OCI-M2 (cell line): ENCODE measurements around the gene RFTN1.
"Not testable (repeated sequence)": the region's sequence is repeated elsewhere in the genome, so short reads cannot be mapped to it uniquely, and the experiment has no call there.

Experiments used
- DNase-seq: peaks from one replicate; lab custom pipeline; 2025; ENCODE audit not compliant: unreplicated experiment; lab: John Stamatoyannopoulos, UW

The RFTN1 gene

DNA sequence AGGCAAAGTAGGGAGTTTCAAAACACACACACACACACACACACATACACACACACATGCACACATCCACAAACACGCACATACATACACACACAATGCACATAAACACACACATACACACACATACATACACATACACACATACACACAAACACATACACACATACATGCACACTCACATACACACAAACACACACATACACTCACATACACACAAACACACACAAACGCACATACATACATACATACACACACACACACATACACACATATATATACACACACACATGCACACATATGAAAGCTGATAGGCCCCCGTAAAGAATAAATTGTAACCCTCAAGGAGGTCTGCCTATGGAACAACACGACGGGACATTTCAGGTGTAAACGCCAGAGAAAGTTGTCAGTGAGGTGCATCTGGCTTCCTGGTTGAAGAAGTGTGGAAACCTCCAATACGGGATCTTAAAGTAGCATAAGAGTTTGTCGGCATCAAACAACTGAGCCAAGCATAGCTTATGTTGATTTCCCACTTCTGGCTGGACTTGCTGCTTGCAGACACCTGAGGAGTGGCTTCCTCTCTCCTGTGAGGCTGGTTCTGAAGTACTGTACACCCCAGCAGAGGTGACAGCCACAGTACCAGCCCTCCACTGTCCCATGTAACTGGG, 5.8 kb downstream of the RFTN1 start:
- DNase-seq, result no peak

GRCh38 chr3:16506884-16507577, 6.5 kb downstream of the RFTN1 start:
- DNase-seq, result no peak

DNA sequence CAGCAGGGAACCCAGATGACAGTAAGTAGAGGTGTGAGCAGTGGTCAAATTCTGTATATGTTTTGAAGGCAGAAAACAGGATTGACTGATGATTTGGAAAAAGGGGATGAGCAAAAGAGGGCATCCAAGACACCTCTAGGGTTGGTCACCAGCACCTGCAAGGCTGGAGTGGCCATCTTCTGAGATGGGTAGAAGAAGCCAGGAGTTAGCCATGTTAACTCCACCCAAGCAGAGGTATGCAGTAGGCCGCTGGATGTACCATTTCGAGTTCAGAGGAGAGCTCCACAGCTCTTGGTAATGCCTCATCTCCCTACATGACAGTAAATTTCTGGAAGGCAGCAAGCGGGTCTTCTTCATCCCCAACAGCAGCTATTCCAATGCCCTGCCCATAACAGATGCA, 7.0 kb downstream of the RFTN1 start:
- DNase-seq, result no peak

GRCh38 chr3:16504692-16505091, 8.8 kb downstream of the RFTN1 start:
- no peak for DNase-seq

GRCh38 chr3:16504242-16504641, 9.3 kb downstream of the RFTN1 start:
- no peak for DNase-seq

- no peak for DNase-seq
These were observed 10.2 kb downstream of the RFTN1 start for GRCh38 chr3:16503191-16503776.

DNA sequence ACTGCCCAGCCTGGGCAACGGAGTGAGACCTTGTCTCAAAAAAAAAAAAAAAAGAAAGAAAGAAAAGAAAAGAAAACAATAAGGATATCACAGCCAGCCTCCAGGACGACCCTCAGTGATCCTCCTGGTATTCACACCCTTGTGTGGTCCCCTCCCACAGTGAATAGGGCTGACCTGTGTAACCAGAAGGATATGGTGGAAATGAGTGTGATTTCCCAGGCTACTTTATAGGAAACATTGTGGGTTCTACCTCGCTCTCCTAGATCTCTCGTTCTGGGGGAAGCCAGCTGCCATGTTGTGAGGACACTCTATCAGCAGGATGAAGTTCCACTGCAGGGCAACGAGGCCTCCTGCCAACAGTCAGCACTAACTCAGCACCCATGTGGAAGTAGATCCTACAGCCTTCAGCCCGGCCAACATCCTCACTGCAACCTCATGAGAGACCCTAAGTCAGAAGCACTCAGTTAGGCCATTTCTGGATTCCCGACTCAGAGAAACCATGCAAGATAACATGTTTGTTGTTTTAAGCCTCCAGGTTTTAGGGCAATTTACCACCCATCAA, 11.1 kb downstream of the RFTN1 start:
- DNase-seq, result no peak

DNA sequence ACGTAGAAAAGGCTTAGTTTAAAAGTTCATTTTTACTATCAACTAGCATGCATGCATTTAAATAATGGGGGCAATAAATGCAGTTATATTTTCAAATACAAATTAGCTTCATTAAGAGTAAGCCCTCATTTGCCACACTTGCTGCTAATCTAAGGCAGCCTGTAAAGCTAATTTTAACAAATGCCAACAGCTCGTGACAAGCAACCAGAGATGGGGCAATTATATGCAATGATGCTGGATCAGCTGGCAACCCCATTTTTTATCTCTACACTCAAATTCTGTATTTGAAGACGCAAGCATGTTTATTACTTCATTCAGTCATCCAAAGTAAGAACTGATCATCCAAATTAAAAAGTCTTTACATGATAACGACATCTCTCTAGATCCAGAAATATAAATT, 12.1 kb downstream of the RFTN1 start:
- DNase-seq, result no peak

DNA sequence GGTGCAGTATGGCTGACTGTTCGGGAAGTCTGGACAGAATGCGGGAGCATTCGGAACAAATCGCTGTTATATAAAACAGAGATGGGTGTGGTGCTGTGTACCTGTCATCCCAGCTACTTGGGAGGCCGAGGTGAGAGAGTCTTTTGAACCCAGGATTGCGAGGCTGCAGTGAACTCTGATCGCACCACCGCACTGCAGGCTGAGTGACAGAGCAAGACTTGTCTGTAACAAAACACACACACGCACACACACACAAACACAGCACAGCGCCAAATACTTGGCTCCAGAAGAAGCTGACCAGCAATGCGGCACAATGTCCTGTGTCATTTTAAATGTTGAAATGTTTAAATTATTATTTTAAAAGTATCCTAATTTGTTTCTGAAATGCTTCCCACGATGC, 12.6 kb downstream of the RFTN1 start:
- DNase-seq, result no peak

GRCh38 chr3:16500093-16500492, 13.4 kb downstream of the RFTN1 start:
- no peak for DNase-seq

DNA sequence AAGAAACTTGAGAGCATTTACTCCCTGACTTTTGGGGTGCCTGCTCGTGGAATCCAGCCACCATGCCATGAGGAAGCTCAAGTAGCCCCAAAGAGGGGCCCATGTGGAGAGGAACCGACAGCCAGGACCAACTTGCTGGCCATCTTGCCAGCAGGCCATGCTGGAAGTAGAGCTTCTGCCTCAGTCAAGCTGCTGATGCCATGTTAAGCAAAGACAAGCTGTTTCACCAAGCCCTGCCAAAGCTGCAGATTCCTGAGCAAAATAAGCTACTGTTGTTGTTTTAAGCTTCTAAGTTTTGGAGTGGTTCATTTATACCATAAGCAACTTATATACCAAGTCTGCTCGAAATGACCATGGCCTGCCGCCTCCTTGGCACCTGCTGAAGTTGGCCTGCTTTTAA, 14.1 kb downstream of the RFTN1 start:
- DNase-seq, result no peak

- DNase-seq, result no peak
These were observed 15.2 kb downstream of the RFTN1 start for GRCh38 chr3:16498130-16498890.

DNA sequence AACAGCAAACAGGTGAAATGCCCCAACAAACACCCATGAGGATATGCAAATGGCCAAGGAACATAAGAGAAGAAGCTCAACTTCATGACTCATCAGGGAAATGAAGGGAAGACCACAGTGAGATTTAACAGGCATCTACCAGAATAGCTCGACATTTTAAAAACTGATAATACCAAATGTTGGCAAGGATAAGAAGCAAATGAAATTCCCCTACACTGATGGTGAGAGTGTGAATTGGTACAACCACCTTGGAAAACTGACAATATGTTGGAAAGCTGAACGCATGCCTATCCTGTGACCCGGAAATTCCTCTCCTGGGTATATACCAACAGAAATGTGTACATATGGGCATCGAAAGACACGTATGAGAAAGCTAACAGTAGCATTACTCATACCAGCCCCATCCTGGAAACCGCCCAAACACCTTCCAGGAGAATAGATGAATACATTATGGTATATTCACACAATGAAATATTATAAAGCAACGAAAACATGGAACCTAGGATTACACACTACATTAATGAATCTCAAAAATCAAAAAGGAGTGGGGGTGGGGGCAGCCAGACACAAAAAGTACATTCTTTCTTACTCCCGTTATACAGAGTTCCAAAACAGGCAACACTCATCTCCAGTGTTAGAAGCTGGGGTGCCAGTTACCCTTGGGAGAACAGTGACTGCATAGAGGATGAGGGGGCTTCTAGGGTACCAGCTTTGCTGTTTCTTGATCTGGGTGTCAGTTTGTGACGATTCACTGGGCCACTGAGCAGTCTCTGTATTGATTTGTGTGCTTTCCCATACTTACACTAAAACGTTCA, 16.9 kb downstream of the RFTN1 start:
- no peak for DNase-seq

DNA sequence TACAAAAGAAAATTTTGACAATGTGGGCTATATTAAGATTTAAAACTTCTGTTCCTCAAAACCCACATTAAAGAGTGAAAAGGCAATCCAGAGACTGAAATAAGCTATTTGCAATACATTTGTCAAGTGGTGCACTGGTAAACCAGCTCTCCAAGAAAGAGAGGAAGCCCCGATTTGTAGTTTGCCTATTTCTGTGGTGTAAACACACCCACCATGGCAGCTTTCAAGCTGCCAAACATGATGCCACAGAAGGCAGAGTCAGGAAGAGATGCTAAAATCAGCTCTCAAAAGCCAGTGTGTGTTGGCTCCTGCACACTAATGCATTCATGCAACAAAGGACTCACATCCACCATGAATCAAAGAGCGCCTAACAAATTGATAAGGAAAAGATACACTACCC, 17.5 kb downstream of the RFTN1 start:
- no peak for DNase-seq

DNA sequence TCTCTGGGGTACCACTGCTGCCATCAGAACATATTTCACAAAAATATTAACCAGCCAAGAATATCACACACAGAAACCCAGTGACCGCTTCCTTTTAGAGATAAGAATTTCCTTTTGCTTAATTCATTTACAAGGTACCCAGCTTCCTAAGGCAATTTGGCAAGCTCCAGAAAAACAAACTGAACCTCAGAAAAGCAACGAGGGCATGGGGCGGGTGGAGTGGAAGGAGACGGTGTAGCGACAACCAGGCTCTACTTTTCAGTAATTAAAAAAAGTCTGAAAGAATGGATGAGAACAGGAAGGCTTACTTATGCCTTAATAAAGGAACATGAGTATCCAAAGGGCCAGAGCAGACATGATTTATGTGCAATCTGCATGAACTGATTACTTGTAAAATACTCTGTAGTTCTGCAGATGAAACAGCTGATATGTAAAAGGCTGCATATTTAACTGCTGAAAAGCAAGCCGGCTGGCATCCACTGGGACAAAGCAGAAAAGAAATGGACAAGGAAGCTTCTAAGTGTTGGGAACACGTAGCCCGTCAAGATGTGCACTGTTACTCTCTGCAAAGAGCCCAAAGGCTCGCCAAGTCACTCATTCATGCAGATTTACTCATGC, 18.6 kb downstream of the RFTN1 start:
- no peak for DNase-seq

DNA sequence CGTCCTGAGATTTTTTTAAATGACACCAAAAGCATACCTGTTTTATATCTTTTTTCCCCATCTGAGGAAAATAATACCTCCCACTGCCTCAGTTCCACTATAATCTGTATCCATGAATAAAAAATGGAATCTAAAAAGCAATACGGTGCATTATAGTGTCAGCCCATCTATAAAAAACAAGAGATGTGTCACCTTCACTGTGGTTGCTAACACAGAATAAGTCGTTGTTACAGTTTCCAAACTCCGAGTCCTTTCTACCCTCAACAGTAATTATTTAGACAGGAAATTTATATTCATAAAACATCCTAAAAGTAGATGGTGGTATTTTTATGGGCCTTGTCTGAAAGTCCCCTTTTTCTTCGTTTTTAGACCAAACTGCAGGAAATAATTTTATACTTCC, 19.4 kb downstream of the RFTN1 start:
- DNase-seq, result no peak

- no peak for DNase-seq
These were observed 23.4 kb downstream of the RFTN1 start for GRCh38 chr3:16490062-16490619.

DNA sequence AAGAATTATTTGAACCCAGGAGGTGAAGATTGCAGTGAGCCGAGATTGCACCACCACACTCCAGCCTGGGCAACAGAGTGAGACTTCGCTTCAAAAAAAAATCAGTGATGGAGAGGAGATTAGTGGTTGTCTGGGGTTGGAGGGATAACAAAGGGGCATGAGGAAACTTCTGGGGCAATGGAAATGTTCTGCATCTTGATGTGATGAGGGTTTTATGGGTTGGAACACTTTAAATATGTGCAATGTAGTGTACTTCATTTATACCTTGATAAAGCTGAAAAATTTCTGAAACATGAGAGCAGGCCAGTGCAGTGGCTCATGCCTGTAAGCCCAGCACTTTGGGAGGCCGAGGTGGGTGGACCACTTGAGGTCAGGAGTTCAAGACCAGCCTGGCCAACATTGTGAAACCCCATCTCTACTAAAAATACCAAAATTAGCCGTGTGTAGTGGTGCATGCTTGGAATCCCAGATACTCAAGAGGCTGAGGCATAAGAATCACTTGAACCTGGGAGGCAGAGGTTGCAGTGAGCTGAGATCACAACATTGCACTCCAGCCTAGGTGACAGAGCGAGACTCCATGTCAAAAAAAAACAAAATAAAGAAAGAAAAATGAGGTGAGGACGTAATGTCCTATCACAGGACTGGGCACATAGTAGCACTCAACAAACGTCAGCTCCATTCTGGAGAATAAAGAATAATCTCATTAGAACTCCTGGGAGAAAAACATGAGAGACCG, 24.0 kb downstream of the RFTN1 start:
- DNase-seq, result not testable (repeated sequence)

DNA sequence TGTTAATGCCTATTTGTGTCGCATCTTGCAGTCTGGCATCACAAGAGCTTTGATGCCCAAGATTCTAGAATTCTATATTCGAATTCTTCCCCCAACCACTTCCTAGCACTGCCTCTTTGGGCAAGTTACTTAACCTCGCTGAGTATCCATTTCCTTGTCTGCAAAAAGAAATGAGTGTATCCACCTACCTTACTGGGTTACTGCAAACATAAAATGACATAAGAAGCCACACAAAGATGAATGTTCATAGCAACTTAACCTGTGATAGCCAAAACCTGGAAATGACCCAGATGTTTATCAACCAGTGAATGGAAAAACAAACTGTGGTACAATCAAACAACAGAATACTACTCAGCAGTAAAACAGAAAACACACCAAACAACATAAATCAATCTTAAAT, 24.9 kb downstream of the RFTN1 start:
- no peak for DNase-seq
